ENCODE results near the gene PPM1H.

DNA sequence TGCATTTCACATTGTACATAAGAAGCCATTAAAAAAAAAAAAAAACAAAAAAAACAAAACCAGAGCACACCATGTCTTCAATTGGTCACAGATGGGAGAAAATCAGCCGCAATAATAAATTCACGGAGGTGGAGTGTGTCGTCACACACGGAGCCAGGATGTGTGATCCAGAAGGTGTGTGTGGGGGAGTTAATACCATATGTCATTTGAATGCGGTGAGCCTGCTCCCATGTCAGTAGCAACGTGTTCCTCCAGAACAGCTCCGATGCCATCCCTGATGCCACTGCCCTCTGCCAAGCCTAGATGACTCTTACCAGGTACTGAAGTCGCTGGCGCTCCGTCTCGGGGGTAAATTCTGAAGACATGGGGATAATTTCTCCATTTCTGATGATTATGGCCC is 197.8 kb downstream of the PPM1H start:
- TF ChIP-seq, protein P1, sequence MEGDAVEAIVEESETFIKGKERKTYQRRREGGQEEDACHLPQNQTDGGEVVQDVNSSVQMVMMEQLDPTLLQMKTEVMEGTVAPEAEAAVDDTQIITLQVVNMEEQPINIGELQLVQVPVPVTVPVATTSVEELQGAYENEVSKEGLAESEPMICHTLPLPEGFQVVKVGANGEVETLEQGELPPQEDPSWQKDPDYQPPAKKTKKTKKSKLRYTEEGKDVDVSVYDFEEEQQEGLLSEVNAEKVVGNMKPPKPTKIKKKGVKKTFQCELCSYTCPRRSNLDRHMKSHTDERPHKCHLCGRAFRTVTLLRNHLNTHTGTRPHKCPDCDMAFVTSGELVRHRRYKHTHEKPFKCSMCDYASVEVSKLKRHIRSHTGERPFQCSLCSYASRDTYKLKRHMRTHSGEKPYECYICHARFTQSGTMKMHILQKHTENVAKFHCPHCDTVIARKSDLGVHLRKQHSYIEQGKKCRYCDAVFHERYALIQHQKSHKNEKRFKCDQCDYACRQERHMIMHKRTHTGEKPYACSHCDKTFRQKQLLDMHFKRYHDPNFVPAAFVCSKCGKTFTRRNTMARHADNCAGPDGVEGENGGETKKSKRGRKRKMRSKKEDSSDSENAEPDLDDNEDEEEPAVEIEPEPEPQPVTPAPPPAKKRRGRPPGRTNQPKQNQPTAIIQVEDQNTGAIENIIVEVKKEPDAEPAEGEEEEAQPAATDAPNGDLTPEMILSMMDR (IDR thresholded peaks at IDR 0.05; ENCODE audit: low read length), result no peak
- TF ChIP-seq EZH2 (IDR thresholded peaks at IDR 0.05; ENCODE audit: borderline replicate concordance, low read length), result no peak

Measured in OCI-LY1 (cell line).